Karpas-422 (cell line): ENCODE measurements around the gene RSPO4. TPM values are rescaled to one million over a fixed set of nuclear protein-coding genes. Genes with fewer than 3 reads are reported as not detected.

Experiments used
- DNase-seq: peaks from one replicate; pipeline ENCODE4 v3.0.0-alpha.2; 2015
- H2AFZ ChIP-seq: fragments of 200-600 bp; sonication (generic); 2 replicates; pipeline ENCODE4 v1.6.1; 2014; ENCODE audit warnings: antibody characterized with exemption, low read length, mixed read lengths
- H3K27ac ChIP-seq: fragments of 200-600 bp; sonication (generic); 2 replicates; pipeline ENCODE4 v1.5.1; 2014; ENCODE audit warnings: mild to moderate bottlenecking, low read length, moderate library complexity
- H3K27me3 ChIP-seq: fragments of 200-600 bp; sonication (generic); 2 replicates; pipeline ENCODE4 v1.6.1; 2014; ENCODE audit warnings: low read length, mixed read lengths
- H3K36me3 ChIP-seq: fragments of 200-600 bp; sonication (generic); 2 replicates; pipeline ENCODE4 v1.6.1; 2014; ENCODE audit warnings: low read length, mixed read lengths; ENCODE audit not compliant: insufficient read depth
- H3K4me1 ChIP-seq: fragments of 200-600 bp; sonication (generic); 2 replicates; pipeline ENCODE4 v1.6.1; 2014; ENCODE audit warnings: mild to moderate bottlenecking, low read length, mixed read lengths
- H3K4me2 ChIP-seq: fragments of 200-600 bp; sonication (generic); 2 replicates; pipeline ENCODE4 v1.6.1; 2014; ENCODE audit warnings: low read length, low read depth, mild to moderate bottlenecking; ENCODE audit not compliant: poor library complexity, severe bottlenecking
- H3K4me3 ChIP-seq: fragments of 200-600 bp; sonication (generic); 2 replicates; pipeline ENCODE4 v1.5.1; 2014; ENCODE audit warnings: mild to moderate bottlenecking, antibody characterized with exemption, low read length, mixed read lengths
- H3K79me2 ChIP-seq: fragments of 200-600 bp; sonication (generic); 2 replicates; pipeline ENCODE4 v1.6.1; 2014; ENCODE audit warnings: mild to moderate bottlenecking, low read length, mixed read lengths
- H3K9ac ChIP-seq: fragments of 200-600 bp; sonication (generic); 2 replicates; pipeline ENCODE4 v1.6.0; 2014; ENCODE audit warnings: low read length
- H3K9me2 ChIP-seq: fragments of 200-600 bp; sonication (generic), shearing (Covaris generic); replicated peaks from 2 replicates; pipeline ENCODE4 v1.6.0; 2014; ENCODE audit warnings: mild to moderate bottlenecking, low read length, moderate library complexity; ENCODE audit not compliant: insufficient read depth
- H3K9me3 ChIP-seq: fragments of 300-700, 200-600 bp; sonication (generic); 2 replicates; pipeline ENCODE4 v1.6.1; 2014; ENCODE audit warnings: low read length, mixed read lengths
- H4K20me1 ChIP-seq: fragments of 200-600 bp; sonication (generic); 2 replicates; pipeline ENCODE4 v1.6.1; 2014; ENCODE audit warnings: mild to moderate bottlenecking, antibody characterized with exemption, low read length, low read depth; ENCODE audit not compliant: insufficient read depth
- total RNA-seq: library from RNA; depleted of rRNA; stranded (reverse); fragments of >200 nt; shearing (Covaris generic); gene quantifications from 2 replicates; pipeline ENCODE4 v1.2.3, GENCODE V29; 2014; ENCODE audit warnings: low replicate concordance; rRNA removed

RSPO4 gene
- not detected in 2 replicates for total RNA-seq

DNA sequence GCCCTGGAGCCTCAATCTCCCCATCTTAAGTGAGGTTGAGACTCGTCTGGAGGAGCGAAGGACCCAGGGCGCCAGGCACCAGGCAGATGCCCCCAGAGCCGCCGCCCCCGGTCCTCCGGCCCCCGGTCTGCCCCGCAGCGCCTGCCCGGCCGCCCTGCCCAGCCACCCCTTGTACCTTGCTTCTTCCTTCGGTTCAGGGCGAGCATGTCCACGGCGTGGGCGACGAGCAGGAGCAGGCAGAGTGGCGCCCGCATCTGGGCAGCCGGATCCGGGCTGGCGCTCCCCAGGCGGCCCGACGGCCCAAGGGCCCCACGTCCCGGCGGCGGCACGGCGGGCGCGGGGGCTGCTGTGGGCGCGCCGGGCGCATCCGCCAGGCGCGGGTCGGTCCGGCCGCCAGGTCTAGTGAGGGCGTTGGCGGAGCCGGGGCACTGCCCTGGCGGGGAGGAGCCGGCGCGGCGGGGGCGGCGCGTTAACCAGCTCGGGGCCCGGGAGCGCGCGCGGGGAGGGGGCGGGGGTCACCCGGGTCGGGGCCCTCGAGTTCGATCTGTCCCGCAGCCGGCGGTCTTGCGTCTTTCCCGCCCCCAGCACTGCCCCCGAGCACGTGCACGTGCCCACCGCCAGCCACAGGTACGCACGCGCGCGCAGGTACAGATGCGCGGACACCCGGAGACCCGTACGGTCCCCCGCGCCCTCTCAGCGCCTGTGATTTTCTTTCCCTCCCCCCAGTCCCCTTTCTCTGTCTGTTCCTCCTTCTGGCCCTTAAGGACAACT lies at the start of gene RSPO4:
RSPO4 (minus strand) TSS at position 401 of the 771 bp plus-strand sequence; CDS start at position 254, 147 bp downstream.
- no peaks in the 10 kb centered on the region for H4K20me1 ChIP-seq
- no peaks in the 10 kb centered on the region for H3K4me1 ChIP-seq
- H3K9ac ChIP-seq: no peak within 1 kb of the TSS
- H3K9me3 ChIP-seq: no peaks in the 10 kb centered on the region
- H3K79me2 ChIP-seq: no peaks in the 10 kb centered on the region
- H3K9me2 ChIP-seq: no peaks in the 10 kb centered on the region
- no peak within 1 kb of the TSS for H3K4me3 ChIP-seq
- H3K27me3 ChIP-seq: no peaks in the 10 kb centered on the region
- no peak within 1 kb of the TSS for H3K4me2 ChIP-seq
- H3K36me3 ChIP-seq: no peaks in the 10 kb centered on the region
- no peak within 1 kb of the TSS for H3K27ac ChIP-seq
- DNase-seq: no peak
- H2AFZ ChIP-seq: no peak within 1 kb of the TSS

DNA sequence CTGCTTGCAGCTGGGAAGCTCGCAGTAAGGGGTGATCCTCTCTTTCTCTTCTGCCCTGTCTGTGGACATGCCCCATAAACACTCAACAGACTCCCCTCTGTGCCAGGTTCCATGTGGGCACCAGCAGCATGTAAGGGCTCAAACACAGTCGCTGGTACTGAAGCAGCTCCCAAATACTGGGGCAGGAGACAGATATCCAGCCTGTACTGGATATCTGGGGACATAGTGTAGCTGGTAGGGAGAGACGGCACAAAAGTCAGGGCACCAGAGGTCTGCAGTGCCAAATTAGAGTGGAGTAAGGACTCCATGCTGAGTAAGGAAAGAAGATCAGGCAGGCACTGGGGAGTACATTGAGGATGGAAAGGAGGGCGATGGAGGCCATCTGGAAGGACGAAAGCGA lies 48.3 kb upstream of the RSPO4 start:
- H3K27ac ChIP-seq: no peak overlapping the region
- DNase-seq: no peak
- H3K9me2 ChIP-seq: no peaks in the 10 kb centered on the region
- no peaks in the 10 kb centered on the region for H3K79me2 ChIP-seq
- H3K36me3 ChIP-seq: no peaks in the 10 kb centered on the region
- H3K4me1 ChIP-seq: no peaks in the 10 kb centered on the region
- no peak overlapping the region for H3K9ac ChIP-seq
- no peak overlapping the region for H3K4me2 ChIP-seq
- H3K27me3 ChIP-seq: no peaks in the 10 kb centered on the region
- no peak overlapping the region for H3K4me3 ChIP-seq
- H3K9me3 ChIP-seq: no peaks in the 10 kb centered on the region
- no peak overlapping the region for H2AFZ ChIP-seq
- H4K20me1 ChIP-seq: no peaks in the 10 kb centered on the region

DNA sequence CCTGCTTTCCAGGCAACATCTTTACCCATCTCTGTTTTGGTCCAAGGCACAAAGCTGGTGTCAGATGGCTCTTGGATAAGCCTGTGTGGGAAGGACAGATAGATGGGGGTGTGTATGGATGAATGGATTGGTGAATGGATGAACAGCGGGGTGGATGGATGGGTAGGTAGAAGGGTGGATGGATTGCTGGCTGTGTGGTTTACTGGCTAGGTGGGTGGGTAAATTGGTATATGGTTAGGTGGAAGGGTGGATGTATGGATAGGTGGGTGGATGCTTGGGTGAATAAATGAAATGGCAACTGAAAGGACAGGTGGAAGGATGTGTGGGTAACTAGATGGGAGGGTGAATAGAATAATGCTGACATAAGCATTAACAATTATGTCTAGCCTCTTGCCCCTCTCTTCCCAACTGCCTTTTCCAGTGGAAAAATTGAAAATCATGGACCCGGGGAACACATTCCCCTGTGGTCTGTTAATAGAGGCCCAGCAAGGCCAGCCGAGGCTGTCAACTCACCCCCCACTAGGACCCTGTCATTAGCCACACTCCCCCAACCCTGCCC lies 43.8 kb upstream of the RSPO4 start:
- no peak for DNase-seq
- Histone ChIP-seq H4K20me1 (no peaks in the 10 kb centered on the region), H3K9ac (no peak overlapping the region), H3K4me3 (no peak overlapping the region), H3K4me2 (no peak overlapping the region), H3K9me3 (no peaks in the 10 kb centered on the region), H3K9me2 (no peaks in the 10 kb centered on the region), H3K4me1 (no peaks in the 10 kb centered on the region), H3K27ac (no peak overlapping the region), H2AFZ (no peak overlapping the region), H3K36me3 (no peaks in the 10 kb centered on the region), H3K27me3 (no peaks in the 10 kb centered on the region), H3K79me2 (no peaks in the 10 kb centered on the region)

DNA sequence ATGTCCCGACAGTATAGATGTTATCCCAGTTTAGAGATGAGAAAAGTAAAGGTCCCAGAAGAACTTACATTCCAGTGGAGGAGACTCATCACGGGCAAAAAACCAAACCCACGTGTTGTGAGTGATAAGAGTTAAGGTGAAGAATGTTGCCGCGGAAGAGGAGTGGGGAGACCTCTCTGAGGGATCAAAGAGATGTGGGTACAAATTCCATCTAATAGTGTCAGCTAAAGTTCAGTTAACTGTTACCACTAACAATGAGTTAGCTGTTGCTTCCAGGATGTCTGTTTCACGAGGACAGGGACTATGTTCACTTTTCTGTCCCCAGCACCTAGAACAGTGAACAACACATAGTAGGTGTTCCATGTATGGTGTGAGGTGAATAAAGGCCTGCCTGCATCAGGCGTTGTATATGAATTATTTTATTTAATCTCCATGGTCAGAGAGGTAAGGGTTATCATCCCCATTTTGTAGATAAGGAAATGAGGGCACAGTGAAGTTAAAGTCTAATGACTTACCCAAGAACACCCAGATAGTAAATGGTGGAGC lies 39.8 kb upstream of the RSPO4 start:
- Histone ChIP-seq H2AFZ (no peak overlapping the region), H3K9me3 (no peaks in the 10 kb centered on the region), H3K79me2 (no peaks in the 10 kb centered on the region), H4K20me1 (no peaks in the 10 kb centered on the region), H3K27me3 (no peaks in the 10 kb centered on the region), H3K4me3 (no peak overlapping the region), H3K36me3 (no peaks in the 10 kb centered on the region), H3K4me2 (no peak overlapping the region), H3K27ac (no peak overlapping the region), H3K9ac (no peak overlapping the region), H3K9me2 (no peaks in the 10 kb centered on the region), H3K4me1 (no peaks in the 10 kb centered on the region)
- no peak for DNase-seq

DNA sequence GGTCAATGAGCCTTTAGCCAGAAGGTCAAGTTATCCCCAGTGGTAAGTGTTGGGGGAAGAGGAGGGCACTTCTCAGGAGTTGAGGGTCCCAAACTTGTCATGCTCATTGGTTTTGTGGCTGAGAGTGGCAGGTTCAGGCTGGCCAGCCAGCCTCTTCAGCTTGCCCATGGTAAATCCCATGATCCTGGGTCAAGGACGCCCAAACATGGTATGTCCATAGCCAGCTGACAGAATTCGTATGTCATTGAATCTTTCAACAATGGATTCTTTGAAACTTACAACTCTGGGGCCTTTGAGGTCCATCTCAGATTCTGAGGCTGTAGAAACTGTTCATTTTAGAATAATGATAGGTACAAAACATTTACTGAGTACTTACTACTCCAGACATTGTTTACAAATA lies 36.1 kb upstream of the RSPO4 start:
- Histone ChIP-seq H4K20me1 (no peaks in the 10 kb centered on the region), H2AFZ (no peak overlapping the region), H3K9me3 (no peaks in the 10 kb centered on the region), H3K36me3 (no peaks in the 10 kb centered on the region), H3K9ac (no peak overlapping the region), H3K27ac (no peak overlapping the region), H3K4me2 (no peak overlapping the region), H3K27me3 (no peaks in the 10 kb centered on the region), H3K4me3 (no peak overlapping the region), H3K9me2 (no peaks in the 10 kb centered on the region), H3K79me2 (no peaks in the 10 kb centered on the region), H3K4me1 (peaks cover 7% of the 10 kb centered on the region)
- DNase-seq: no peak

DNA sequence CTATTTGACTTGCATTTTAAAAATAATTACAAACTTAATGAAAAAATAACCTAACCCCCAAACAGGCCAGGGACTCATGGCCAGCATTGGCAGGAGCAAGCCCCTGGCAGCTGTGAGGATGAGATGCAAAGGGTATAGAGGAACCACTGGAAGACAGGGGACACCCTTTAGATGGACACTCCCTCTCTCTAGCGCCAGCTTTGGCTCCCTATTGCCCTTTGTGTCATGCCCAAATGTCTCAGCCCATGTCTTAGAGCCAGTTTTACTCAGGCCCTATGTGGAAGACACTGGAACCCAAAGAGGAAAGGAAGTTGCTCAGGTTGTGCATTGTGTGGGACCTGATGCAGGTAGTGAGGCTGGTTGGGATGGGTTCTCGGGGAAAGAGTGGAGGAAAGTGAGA lies 34.9 kb upstream of the RSPO4 start:
- Histone ChIP-seq H3K4me1 (peaks cover 7% of the 10 kb centered on the region), H3K9ac (no peak overlapping the region), H3K9me2 (no peaks in the 10 kb centered on the region), H3K79me2 (no peaks in the 10 kb centered on the region), H3K4me2 (no peak overlapping the region), H2AFZ (no peak overlapping the region), H3K4me3 (no peak overlapping the region), H3K9me3 (no peaks in the 10 kb centered on the region), H3K27ac (no peak overlapping the region), H3K27me3 (no peaks in the 10 kb centered on the region), H4K20me1 (no peaks in the 10 kb centered on the region), H3K36me3 (no peaks in the 10 kb centered on the region)
- no peak for DNase-seq

DNA sequence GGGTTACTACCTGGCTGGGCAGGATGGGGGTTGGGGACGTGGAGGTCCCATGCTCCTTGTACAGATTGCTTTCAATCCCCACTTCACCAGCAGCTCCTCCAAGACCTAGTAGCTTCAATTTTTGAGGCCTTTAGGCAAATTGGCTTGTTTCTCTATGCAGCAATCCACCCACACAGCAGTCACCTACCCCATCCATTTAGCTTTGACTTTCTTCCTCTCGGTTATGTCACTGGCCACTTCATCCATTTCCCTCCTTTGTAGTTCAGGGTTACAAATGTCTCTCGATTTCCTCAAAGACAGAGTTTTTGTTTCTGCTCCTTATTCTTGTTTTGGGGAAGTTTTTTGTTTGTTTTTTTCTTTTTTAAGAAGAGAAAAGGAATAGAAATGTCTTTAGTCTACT lies 33.4 kb upstream of the RSPO4 start:
- Histone ChIP-seq H4K20me1 (no peaks in the 10 kb centered on the region), H3K9ac (no peak overlapping the region), H3K27me3 (no peaks in the 10 kb centered on the region), H3K9me3 (no peaks in the 10 kb centered on the region), H3K4me3 (no peak overlapping the region), H3K9me2 (no peaks in the 10 kb centered on the region), H3K27ac (no peak overlapping the region), H3K4me1 (peaks cover 7% of the 10 kb centered on the region), H2AFZ (no peak overlapping the region), H3K4me2 (no peak overlapping the region), H3K79me2 (no peaks in the 10 kb centered on the region), H3K36me3 (no peaks in the 10 kb centered on the region)
- DNase-seq: no peak

DNA sequence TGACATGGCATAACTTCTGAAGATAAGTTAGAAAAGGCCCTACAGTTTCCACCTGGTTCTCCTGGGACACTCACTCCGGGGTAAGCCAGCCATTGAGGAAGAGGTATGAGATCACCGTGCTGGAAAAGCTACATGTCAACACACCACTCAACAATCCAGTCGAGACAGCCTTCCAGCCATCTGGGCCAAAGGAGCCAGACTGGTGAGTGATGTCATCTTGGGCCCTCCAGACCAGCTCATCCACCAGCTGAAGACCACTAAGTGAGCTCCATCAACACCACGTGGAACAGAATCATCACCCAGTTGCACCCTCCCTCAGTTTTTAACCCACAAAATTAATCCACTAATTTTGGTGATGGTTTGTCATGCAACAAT lies 32.3 kb upstream of the RSPO4 start:
- no peaks in the 10 kb centered on the region for H3K9me3 ChIP-seq
- no peak overlapping the region for H3K27ac ChIP-seq
- H3K4me1 ChIP-seq: peaks cover 7% of the 10 kb centered on the region
- no peaks in the 10 kb centered on the region for H3K27me3 ChIP-seq
- no peak overlapping the region for H3K4me2 ChIP-seq
- no peaks in the 10 kb centered on the region for H4K20me1 ChIP-seq
- no peaks in the 10 kb centered on the region for H3K9me2 ChIP-seq
- H2AFZ ChIP-seq: no peak overlapping the region
- no peak overlapping the region for H3K9ac ChIP-seq
- H3K36me3 ChIP-seq: no peaks in the 10 kb centered on the region
- no peaks in the 10 kb centered on the region for H3K79me2 ChIP-seq
- no peak overlapping the region for H3K4me3 ChIP-seq
- no peak for DNase-seq
